Measurements from ENCODE around the gene CFAP299. TPM values are rescaled to one million over a fixed set of nuclear protein-coding genes. Genes with fewer than 3 reads are reported as not detected.

CFAP299 gene
- total RNA-seq, 4 donors from 2014 or later = 5.1 TPM; not detected in 3

DNA sequence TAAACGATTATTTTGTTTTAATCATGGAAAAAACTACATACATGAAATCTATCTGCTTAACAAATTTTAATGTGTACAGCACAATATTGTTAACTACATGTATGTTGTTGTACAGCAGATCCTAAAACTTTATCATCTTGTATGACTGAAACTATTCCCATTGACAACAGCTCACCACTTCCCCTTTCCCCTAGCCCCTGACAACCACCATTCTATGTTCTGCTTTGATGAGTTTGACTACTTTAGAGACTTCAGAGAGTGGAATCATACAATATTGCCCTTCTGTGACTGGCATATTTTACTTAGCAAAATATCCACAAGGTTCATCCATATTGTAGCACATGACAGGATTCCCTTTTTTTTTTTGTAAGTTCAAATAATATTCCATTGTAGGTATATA, 185.9 kb downstream of the CFAP299 start:
- Histone ChIP-seq H3K4me3 (no peak overlapping the region), H3K4me1 (no peaks in the 10 kb centered on the region), H3K27ac (no peak overlapping the region), H3K9me3 (no peaks in the 10 kb centered on the region), H3K36me3 (no peaks in the 10 kb centered on the region), H3K27me3 (no peaks in the 10 kb centered on the region)
- WGBS, 2 donors (ENCODE audit: low coverage in 1 of 2) = 95 to 100% methylated on average over 1 of the region's 1 CpG
- TF ChIP-seq POLR2A (IDR thresholded peaks at IDR 0.05) (no peak), POLR2AphosphoS5 (IDR thresholded peaks at IDR 0.05) (no peak), EP300 (IDR thresholded peaks at IDR 0.05) (no peak)
- TF ChIP-seq, protein P1, sequence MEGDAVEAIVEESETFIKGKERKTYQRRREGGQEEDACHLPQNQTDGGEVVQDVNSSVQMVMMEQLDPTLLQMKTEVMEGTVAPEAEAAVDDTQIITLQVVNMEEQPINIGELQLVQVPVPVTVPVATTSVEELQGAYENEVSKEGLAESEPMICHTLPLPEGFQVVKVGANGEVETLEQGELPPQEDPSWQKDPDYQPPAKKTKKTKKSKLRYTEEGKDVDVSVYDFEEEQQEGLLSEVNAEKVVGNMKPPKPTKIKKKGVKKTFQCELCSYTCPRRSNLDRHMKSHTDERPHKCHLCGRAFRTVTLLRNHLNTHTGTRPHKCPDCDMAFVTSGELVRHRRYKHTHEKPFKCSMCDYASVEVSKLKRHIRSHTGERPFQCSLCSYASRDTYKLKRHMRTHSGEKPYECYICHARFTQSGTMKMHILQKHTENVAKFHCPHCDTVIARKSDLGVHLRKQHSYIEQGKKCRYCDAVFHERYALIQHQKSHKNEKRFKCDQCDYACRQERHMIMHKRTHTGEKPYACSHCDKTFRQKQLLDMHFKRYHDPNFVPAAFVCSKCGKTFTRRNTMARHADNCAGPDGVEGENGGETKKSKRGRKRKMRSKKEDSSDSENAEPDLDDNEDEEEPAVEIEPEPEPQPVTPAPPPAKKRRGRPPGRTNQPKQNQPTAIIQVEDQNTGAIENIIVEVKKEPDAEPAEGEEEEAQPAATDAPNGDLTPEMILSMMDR (IDR thresholded peaks at IDR 0.05) = no peak
- no peak for ATAC-seq

DNA sequence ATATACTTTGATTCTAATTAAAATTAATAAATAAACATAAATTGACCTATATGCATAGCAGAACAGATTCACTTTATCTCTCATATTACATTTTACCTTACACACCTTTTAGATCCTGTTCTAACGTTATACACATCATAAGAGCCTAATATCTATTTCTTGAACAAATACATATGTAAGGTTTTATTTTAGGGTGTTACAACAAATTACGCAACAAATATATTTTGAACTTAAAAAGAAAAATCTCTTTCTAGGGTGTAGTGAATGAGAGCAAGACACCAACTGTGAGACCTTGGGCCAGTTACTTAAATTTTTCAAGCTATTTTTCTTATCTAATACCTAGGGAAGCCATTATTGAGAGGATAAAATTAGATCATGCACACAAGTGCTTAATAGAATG, 191.2 kb downstream of the CFAP299 start:
- no peaks in the 10 kb centered on the region for H3K27me3 ChIP-seq
- TF ChIP-seq POLR2A (IDR thresholded peaks at IDR 0.05) (no peak), POLR2AphosphoS5 (IDR thresholded peaks at IDR 0.05) (no peak), EP300 (IDR thresholded peaks at IDR 0.05) (no peak)
- TF ChIP-seq, protein P1 (IDR thresholded peaks at IDR 0.05) = no peak
- no peaks in the 10 kb centered on the region for H3K4me1 ChIP-seq
- no peaks in the 10 kb centered on the region for H3K36me3 ChIP-seq
- no peak overlapping the region for H3K4me3 ChIP-seq
- H3K9me3 ChIP-seq = no peaks in the 10 kb centered on the region
- 83 to 100% methylated on average over 2 of the region's 2 CpGs for WGBS, 2 donors (ENCODE audit: low coverage in 1 of 2)
- no peak overlapping the region for H3K27ac ChIP-seq
- ATAC-seq = no peak

DNA sequence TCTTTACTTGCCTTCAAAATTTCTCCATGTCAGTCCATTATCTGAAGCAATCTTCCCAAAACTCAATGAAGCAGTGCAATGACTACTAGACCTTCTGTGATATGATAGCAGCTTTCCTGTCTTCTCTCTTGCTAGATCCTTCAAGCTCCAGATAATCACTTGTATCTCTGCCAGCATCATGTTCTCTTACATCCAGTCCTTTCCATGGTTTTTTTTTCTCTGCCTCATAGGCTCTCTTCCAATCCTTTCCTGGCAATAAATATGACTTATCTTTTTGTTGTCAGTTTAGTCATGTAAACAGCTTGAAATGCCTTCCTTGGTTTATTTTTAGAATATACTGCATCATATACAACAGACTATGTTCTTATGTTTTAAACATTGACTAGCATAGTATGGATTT, 193.5 kb downstream of the CFAP299 start:
- Histone ChIP-seq H3K4me3 (no peak overlapping the region), H3K27me3 (no peaks in the 10 kb centered on the region), H3K4me1 (no peaks in the 10 kb centered on the region), H3K27ac (no peak overlapping the region), H3K36me3 (no peaks in the 10 kb centered on the region), H3K9me3 (no peaks in the 10 kb centered on the region)
- TF ChIP-seq, protein P1 (IDR thresholded peaks at IDR 0.05) = no peak
- TF ChIP-seq POLR2AphosphoS5 (IDR thresholded peaks at IDR 0.05) (no peak), POLR2A (IDR thresholded peaks at IDR 0.05) (no peak), EP300 (IDR thresholded peaks at IDR 0.05) (no peak)
- ATAC-seq = no peak

DNA sequence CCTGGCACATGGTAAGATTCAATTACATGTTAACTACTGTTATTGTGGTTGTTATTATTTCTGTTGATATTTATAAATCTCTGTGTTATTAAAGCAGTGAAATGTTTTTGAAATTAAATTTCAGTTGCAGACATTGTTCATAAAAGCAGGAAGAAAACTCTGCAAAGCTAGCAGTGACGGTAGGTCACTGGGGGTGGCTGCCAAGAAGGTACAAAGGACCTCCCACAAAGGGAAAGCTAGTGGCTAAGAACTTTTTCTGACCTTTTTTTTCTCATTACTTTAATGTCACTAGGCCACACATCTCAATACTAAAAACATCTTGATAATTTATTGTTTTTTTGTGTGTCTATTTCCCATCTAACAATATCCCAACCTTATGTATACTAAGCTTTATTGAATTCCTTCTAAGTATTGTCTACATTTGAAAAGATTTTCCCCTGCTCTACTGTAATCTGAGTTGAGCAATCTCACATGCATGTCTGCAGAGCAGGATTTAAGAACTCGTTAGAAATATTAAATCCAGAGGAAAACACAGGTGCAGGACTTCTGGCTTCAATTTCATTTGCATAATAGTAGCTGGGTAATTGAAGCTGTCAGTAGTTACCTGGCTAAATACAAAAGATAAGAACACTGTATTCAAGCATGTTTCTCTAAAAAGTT, 197.3 kb downstream of the CFAP299 start:
- no peak for ATAC-seq
- no peak overlapping the region for H3K4me3 ChIP-seq
- H3K4me1 ChIP-seq = no peaks in the 10 kb centered on the region
- H3K27me3 ChIP-seq = no peaks in the 10 kb centered on the region
- 43 to 59% methylated on average over 2 of the region's 2 CpGs for WGBS, 2 donors (ENCODE audit: low coverage in 1 of 2)
- H3K9me3 ChIP-seq = no peaks in the 10 kb centered on the region
- no peak overlapping the region for H3K27ac ChIP-seq
- no peaks in the 10 kb centered on the region for H3K36me3 ChIP-seq
- TF ChIP-seq POLR2A (IDR thresholded peaks at IDR 0.05) (no peak), POLR2AphosphoS5 (IDR thresholded peaks at IDR 0.05) (no peak), EP300 (IDR thresholded peaks at IDR 0.05) (no peak)
- TF ChIP-seq, protein P1 (IDR thresholded peaks at IDR 0.05) = no peak

DNA sequence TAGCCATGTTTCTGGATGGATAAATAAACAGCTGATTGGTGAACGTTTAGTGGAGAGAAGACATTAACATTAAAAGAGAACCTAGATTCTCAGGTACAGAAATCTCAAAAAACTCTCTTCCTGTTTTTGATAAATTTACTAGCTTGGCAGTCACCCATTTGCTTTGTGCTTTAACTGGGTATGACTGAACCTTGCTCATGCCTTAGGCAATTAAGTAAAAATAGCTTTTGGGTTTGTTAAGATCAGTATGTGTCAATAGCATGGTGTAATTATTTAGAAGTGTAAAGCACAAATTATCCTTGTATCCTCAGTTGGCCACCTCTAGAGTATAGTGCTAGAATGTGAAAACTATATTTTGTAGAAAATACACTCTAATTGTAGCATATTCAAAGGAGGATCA, 200.0 kb downstream of the CFAP299 start:
- TF ChIP-seq EP300 (IDR thresholded peaks at IDR 0.05) (no peak), POLR2A (IDR thresholded peaks at IDR 0.05) (no peak), POLR2AphosphoS5 (IDR thresholded peaks at IDR 0.05) (no peak)
- TF ChIP-seq, protein P1 (IDR thresholded peaks at IDR 0.05) = no peak
- Histone ChIP-seq H3K27ac (no peak overlapping the region), H3K9me3 (no peaks in the 10 kb centered on the region), H3K4me1 (no peaks in the 10 kb centered on the region), H3K4me3 (no peak overlapping the region), H3K36me3 (no peaks in the 10 kb centered on the region), H3K27me3 (no peaks in the 10 kb centered on the region)
- WGBS, 2 donors (ENCODE audit: low coverage in 1 of 2) = 67% methylated on average over 1 of the region's 1 CpG; no CpG with 5 or more reads in 1 of the 2 donors
- no peak for ATAC-seq

Measured in gastroesophageal sphincter (tissue), 4 donors.